GM13976 (cell line): ENCODE data around the gene TTLL11.
"Not testable (repeated sequence)": the region's sequence is repeated elsewhere in the genome, so short reads cannot be mapped to it uniquely, and the experiment has no call there.

ENCODE experiments used
- DNase-seq: peaks from one replicate; pipeline ENCODE4 v3.0.0; 2012; ENCODE audit warnings: low spot score
- in situ Hi-C: fragments of 300-500 bp; cut with MboI; formaldehyde crosslinking; loops from one replicate; pipeline ENCODE4 v1.12.0; 2022; ENCODE audit warnings: low sequenced_read_pairs, mixed read lengths, inconsistent platforms; ENCODE audit not compliant: unreplicated experiment
- TF ChIP-seq, protein P1 (sequence below): IDR thresholded peaks from 2 replicates; pipeline ENCODE4 v1.5.1; 2012; ENCODE audit warnings: borderline replicate concordance, mild to moderate bottlenecking; ENCODE audit not compliant: insufficient read depth; ENCODE audit errors: extremely low read depth, missing control alignments, control extremely low read depth

TTLL11 gene

DNA sequence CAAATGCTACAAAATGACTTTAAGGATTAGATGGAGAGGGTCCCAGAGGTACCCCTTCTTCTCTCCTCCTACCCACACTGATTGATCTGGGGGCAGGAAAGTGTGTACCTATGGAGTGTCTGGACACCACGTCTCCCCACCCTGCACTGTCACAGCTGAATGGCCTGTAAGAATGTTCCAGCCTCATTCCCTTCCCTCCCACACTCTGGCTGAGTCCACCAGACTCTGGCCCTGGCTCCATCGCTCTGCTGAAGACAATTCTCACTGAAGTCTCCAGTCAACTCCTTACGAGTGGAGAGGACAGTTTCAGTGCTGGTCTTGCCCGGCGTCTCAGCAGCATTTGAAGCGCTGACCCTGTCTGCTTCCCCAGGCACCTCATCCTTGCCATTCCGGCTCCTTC is 105.8 kb downstream of the TTLL11 start:
- TF ChIP-seq, protein P1, sequence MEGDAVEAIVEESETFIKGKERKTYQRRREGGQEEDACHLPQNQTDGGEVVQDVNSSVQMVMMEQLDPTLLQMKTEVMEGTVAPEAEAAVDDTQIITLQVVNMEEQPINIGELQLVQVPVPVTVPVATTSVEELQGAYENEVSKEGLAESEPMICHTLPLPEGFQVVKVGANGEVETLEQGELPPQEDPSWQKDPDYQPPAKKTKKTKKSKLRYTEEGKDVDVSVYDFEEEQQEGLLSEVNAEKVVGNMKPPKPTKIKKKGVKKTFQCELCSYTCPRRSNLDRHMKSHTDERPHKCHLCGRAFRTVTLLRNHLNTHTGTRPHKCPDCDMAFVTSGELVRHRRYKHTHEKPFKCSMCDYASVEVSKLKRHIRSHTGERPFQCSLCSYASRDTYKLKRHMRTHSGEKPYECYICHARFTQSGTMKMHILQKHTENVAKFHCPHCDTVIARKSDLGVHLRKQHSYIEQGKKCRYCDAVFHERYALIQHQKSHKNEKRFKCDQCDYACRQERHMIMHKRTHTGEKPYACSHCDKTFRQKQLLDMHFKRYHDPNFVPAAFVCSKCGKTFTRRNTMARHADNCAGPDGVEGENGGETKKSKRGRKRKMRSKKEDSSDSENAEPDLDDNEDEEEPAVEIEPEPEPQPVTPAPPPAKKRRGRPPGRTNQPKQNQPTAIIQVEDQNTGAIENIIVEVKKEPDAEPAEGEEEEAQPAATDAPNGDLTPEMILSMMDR: no peak
- in situ Hi-C loops: loop anchor here (10.0 to 25.0 kb wide), 2 partner anchors 250 to 423 kb away; no protein-coding TSS in a partner anchor

DNA sequence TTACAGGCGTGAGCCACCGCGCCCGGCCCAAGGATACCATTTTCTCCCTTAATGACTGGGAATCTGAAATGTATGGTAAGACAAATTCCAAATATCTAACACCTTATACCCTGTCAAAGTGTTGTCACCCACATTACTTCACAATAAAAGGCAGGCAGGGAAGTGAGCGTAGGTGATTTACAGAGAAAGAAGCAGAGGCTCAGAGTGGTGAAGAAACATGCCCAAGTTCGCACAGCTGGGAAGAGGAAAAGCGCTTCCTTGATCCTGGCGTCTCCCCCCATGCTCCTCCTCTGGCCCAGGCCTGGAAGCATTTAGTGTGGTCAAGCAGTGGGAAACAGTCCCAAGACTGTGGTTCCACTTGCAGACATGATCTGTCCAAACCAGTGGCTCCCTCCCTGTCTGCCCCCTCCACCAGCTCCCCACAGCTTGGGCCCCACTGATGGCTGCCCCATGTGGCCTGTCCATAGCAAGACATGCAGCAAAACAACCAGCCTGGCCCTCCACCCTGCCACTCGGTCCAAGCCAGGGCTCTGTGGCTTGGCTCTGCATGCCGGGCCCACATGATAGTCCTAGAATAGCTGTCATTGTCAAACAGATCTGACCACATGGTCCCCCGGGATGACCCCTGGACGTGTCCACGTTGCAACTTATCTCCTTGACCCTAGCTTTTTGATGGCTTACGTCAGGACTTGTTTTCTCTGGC is 107.2 kb downstream of the TTLL11 start:
- no peak for DNase-seq
- in situ Hi-C loops: loop anchor here (10.0 to 25.0 kb wide), 2 partner anchors 249 to 421 kb away; no protein-coding TSS in a partner anchor
- TF ChIP-seq, protein P1: no peak

More for the DNA sequence above, 105.8 kb downstream of the TTLL11 start:
- DNase-seq: no peak

DNA sequence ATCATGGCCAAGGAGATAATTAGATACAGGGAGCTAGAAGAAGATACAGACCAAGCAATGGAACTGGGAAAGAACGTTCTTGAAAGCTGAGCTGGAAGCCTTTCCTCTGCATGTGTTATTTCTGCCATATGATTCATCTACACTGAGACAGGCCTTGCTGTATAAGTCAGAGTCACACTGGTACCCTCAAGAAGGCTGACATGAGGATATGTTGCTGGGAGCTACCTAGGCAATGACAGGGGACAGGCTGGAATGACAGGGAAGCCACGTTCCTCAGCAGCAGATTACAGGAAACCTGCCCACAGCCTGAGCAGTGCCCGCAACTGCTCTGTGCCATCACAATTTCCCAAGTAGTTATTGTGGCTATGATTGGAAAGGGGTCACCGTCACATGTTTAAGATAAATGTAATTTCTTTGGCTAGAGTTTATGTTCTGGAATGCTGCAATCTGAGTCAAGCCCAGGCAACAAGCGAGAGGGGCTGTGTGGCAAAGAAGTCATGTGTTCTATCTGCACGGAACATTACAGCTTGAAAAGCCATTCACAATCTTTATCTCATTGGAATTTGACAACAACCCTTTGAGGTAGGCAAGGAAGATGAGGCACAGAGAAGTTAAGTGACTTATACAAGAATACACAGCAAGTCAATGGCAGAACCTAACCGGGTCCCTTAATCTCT is 108.2 kb downstream of the TTLL11 start:
- in situ Hi-C loops: loop anchor here (10.0 to 25.0 kb wide), 2 partner anchors 248 to 420 kb away; no protein-coding TSS in a partner anchor
- TF ChIP-seq, protein P1: no peak
- no peak for DNase-seq

DNA sequence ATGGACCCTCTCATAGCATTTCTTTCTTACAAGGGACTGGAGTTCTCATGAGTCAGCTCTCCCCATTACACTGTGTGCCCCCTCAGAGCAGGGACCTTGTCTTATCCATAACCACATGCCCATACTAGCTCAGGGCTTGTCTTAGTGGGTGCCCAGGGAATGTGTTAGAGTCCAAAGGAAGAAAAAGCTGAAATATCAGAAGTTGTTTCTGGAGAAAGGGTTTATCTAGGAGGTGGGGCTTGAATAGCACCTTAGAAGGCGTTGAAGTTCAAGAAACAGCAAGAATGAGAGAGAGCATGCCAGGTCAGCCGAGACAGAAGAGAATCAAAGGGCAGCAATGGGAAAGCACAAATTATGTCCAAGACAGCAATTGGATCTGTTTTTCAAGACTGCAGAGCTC is 109.4 kb downstream of the TTLL11 start:
- in situ Hi-C loops: loop anchor here (10.0 to 25.0 kb wide), 2 partner anchors 246 to 419 kb away; no protein-coding TSS in a partner anchor
- TF ChIP-seq, protein P1: no peak
- DNase-seq: no peak

DNA sequence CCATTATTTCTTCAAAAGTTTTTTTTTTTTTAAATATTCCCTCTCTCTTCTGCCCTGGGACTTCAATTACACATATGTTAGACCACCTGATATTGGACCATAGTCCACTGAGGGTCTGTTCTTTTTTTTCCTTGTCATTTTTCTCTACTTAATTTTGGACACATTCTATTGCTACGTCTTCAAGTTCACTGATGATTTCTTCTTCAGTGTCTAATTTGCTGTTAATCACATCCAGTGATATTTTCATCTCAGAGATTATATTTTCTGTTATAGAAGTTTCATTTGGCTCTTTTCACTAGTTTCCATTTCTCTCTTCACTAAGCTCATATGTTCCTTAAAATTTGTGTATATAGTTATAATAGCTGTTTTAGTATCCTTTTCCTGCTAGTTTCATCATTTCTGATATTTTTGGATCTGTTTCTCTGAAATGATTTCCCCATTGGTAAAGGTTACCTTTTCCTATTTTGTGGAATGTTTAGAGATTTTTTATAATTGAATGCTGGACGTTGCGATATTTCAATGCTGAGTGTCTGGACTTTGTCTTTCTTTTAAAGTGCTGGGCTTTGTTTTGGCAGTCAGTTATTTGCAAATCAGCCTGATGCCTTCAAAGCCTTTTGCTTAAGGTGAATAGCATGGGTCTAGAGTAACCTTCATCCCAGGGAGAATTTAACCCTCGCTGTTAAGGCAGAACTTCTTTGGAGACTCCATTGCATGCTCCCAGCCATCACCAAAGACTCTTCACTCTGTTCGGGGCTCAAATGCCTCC is 111.8 kb downstream of the TTLL11 start:
- TF ChIP-seq, protein P1: no peak
- in situ Hi-C loops: loop anchor here (10.0 to 25.0 kb wide), 2 partner anchors 244 to 416 kb away; no protein-coding TSS in a partner anchor

DNA sequence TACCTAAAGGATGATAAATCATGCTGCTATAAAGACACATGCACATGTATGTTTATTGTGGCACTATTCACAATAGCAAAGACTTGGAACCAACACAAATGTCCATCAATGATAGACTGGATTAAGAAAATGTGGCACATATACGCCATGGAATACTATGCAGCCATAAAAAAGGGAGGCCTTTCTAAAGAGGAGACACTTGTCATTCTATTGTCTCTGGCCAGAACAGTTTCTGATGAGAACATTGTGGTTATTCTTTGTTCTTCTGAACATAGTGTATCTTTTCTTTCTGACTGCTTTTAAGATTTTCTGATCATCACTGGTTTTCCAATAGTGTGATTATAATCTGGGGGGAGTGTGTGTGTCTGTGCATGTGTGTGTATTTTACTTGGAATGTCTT is 112.4 kb downstream of the TTLL11 start:
- in situ Hi-C loops: loop anchor here (10.0 to 25.0 kb wide), 2 partner anchors 243 to 416 kb away; no protein-coding TSS in a partner anchor
- not testable (repeated sequence) for DNase-seq

More for the DNA sequence above, 111.8 kb downstream of the TTLL11 start:
- no peak for DNase-seq

DNA sequence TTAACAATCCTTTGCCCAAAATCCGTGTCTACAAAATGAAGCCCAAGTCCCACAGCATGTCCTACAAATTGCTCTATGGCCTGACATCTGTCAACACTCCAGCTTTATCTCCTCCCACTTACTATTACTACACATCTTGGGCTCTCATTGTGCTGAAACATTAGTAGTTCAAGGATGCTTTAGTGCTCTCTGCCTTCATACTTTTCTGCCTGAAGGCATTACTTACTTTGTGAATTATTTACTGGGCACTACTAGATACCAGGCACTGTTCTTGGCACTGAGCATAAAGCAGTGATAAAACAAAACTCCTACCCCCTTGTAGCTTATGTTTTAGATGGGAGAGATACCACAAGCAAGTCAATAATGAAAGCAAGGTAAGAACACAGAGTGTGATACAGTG is 113.4 kb downstream of the TTLL11 start:
- in situ Hi-C loops: loop anchor here (10.0 to 25.0 kb wide), 2 partner anchors 242 to 415 kb away; no protein-coding TSS in a partner anchor
- no peak for DNase-seq
- TF ChIP-seq, protein P1: no peak
